SK-N-SH treated with all-trans-retinoic acid at 6 μM for 48 hours (cell line): ENCODE results near the gene FGFBP2.

Source experiments
- BACH2 ChIP-seq: fragments of 250-450 bp; sonication (Bioruptor Pico); IDR thresholded peaks from 2 replicates; pipeline ENCODE4 v1.9.0; 2021; ENCODE audit warnings: mild to moderate bottlenecking, borderline replicate concordance
- ESRRG ChIP-seq: fragments of 250-450 bp; sonication (Bioruptor Pico); IDR thresholded peaks from 2 replicates; pipeline ENCODE4 v1.6.1; 2021; ENCODE audit warnings: mild to moderate bottlenecking
- GLIS3 ChIP-seq: fragments of 250-450 bp; sonication (Bioruptor Pico); IDR thresholded peaks from 2 replicates; pipeline ENCODE4 v1.5.0; 2020; ENCODE audit warnings: mild to moderate bottlenecking, moderate library complexity
- PATZ1 ChIP-seq: fragments of 250-450 bp; sonication (Bioruptor Pico); IDR thresholded peaks from 2 replicates; pipeline ENCODE4 v1.8.0; 2020; ENCODE audit warnings: mild to moderate bottlenecking, moderate library complexity, borderline replicate concordance
- PPARA ChIP-seq: fragments of 250-450 bp; sonication (Bioruptor Pico); IDR thresholded peaks from 2 replicates; pipeline ENCODE4 v1.5.0; 2020; ENCODE audit warnings: mild to moderate bottlenecking, borderline replicate concordance
- TOX ChIP-seq: fragments of 250-450 bp; sonication (Bioruptor Pico); IDR thresholded peaks from 2 replicates; pipeline ENCODE4 v1.8.0; 2021; ENCODE audit warnings: mild to moderate bottlenecking, moderate library complexity, borderline replicate concordance
- TSHZ2 ChIP-seq: fragments of 250-450 bp; sonication (Bioruptor Pico); IDR thresholded peaks from 2 replicates; pipeline ENCODE4 v1.5.0; 2020; ENCODE audit warnings: mild to moderate bottlenecking, moderate library complexity
- ZFP30 ChIP-seq: fragments of 450-650 bp; formaldehyde crosslinking; IDR thresholded peaks from 2 replicates; pipeline ENCODE4 v1.5.0; 2022; ENCODE audit warnings: mild to moderate bottlenecking, moderate library complexity

GRCh38 chr4:15926486-15926885 lies 36.5 kb downstream of the FGFBP2 start:
- TF ChIP-seq PATZ1 (CRISPR knock-in tag), result no peak
- TF ChIP-seq ESRRG (CRISPR knock-in tag), result no peak
- TF ChIP-seq PPARA, result no peak
- TF ChIP-seq ZFP30 (CRISPR knock-in tag), result no peak
- TF ChIP-seq GLIS3 (CRISPR knock-in tag), result no peak
- no peak for TF ChIP-seq BACH2
- no peak for TF ChIP-seq TSHZ2
- no peak for TF ChIP-seq TOX (CRISPR knock-in tag)
